GM21526 (cell line): ENCODE data around the gene LZTR1.
"Not testable (repeated sequence)": the region's sequence is repeated elsewhere in the genome, so short reads cannot be mapped to it uniquely, and the experiment has no call there.

ENCODE experiments used
- ATAC-seq: cut with Tn5 transposase; IDR thresholded peaks from one replicate; pipeline ENCODE4 v1.9.1; 2021; ENCODE audit warnings: moderate library complexity; ENCODE audit not compliant: unreplicated experiment, low FRiP score

LZTR1 gene

GRCh38 chr22:20994128-20994901 lies 12.2 kb downstream of the LZTR1 start:
- no peak for ATAC-seq

- no peak for ATAC-seq
These were observed 12.8 kb downstream of the LZTR1 start for GRCh38 chr22:20994902-20995241.

- no peak for ATAC-seq
These were observed 13.4 kb downstream of the LZTR1 start for GRCh38 chr22:20995329-20996030.

GRCh38 chr22:20996031-20996410 lies 13.9 kb downstream of the LZTR1 start:
- ATAC-seq: no peak

GRCh38 chr22:20996598-20997535 lies 14.8 kb downstream of the LZTR1 start:
- ATAC-seq: no peak

- ATAC-seq: no peak
These were observed 15.6 kb downstream of the LZTR1 start for GRCh38 chr22:20997536-20998257.

GRCh38 chr22:20998411-20999336 lies 16.6 kb downstream of the LZTR1 start:
- ATAC-seq: no peak

GRCh38 chr22:20999350-21000206 lies 17.5 kb downstream of the LZTR1 start:
- no peak for ATAC-seq

- ATAC-seq: no peak
These were observed 18.3 kb downstream of the LZTR1 start for GRCh38 chr22:21000207-21000986.

- ATAC-seq: peak; percentile 18
These were observed 19.0 kb downstream of the LZTR1 start for GRCh38 chr22:21000987-21001600.

GRCh38 chr22:21001601-21002325 lies 19.7 kb downstream of the LZTR1 start, which contains the start of gene THAP7:
THAP7 (minus strand) TSS chr22:21002118; CDS start chr22:21001911, 207 bp downstream.
- peak; percentile 74 for ATAC-seq

- no peak for ATAC-seq
These were observed 21.7 kb downstream of the LZTR1 start for GRCh38 chr22:21003782-21004181.

GRCh38 chr22:21009208-21009607 lies 27.1 kb downstream of the LZTR1 start:
- ATAC-seq: not testable (repeated sequence)

GRCh38 chr22:21009638-21010425 lies 27.7 kb downstream of the LZTR1 start:
- ATAC-seq: no peak

GRCh38 chr22:21010426-21011113 lies 28.5 kb downstream of the LZTR1 start:
- no peak for ATAC-seq
